Prostate gland (tissue), 2 donors: ENCODE measurements around the gene UCMA. TPM values are rescaled to one million over a fixed set of nuclear protein-coding genes. Genes with fewer than 3 reads are reported as not detected.

Experiments
- DNase-seq: peaks from one replicate; pipeline ENCODE4 v3.0.0-alpha.2; 2019; ENCODE audit warnings: low spot score
- H3K27ac ChIP-seq, 2 donors: fragments of 200-600 bp; sonication (generic); 2 replicates each; pipeline ENCODE4 v1.5.1; 2017 to 2019
- H3K27me3 ChIP-seq: fragments of 200-600 bp; sonication (generic); replicated peaks from 2 replicates; pipeline ENCODE4 v1.5.1; 2019; ENCODE audit not compliant: insufficient read depth
- H3K36me3 ChIP-seq, 2 donors: fragments of 200-600 bp; sonication (generic); 1 replicate in 1 of 2; 2 replicates in 1 of 2; pipeline versions ENCODE4 v1.5.1 to v1.8.1; 2017 to 2019
- H3K4me1 ChIP-seq: fragments of 200-600 bp; sonication (generic); replicated peaks from 2 replicates; pipeline ENCODE4 v1.5.1; 2019
- H3K4me3 ChIP-seq, 2 donors: fragments of 200-600 bp; sonication (generic); 2 replicates each; pipeline ENCODE4 v1.5.1; 2017 to 2019
- H3K9me3 ChIP-seq: fragments of 200-600 bp; sonication (generic); 2 replicates; pipeline ENCODE4 v1.5.1; 2017
- CTCF ChIP-seq, 4 experiments: fragments of 200-600 bp in 2 of 4; fragments of 450-650 bp in 2 of 4; sonication (generic) in 2 of 4; IDR thresholded peaks; 1 replicate in 3 of 4; 2 replicates in 1 of 4; pipeline ENCODE4 v1.5.1; 2016 to 2019; ENCODE audit warnings: antibody characterized with exemption in 4 of 4, mild to moderate bottlenecking in 2 of 4, moderate library complexity in 2 of 4
- POLR2A ChIP-seq: fragments of 450-650 bp; IDR thresholded peaks from one replicate; pipeline ENCODE4 v1.6.1; 2016; ENCODE audit warnings: antibody characterized with exemption, mild to moderate bottlenecking
- POLR2AphosphoS5 ChIP-seq: sonication (generic); formaldehyde crosslinking; IDR thresholded peaks from one replicate; pipeline ENCODE4 v1.6.1; 2017; ENCODE audit warnings: antibody characterized with exemption
- WGBS: methylation state at CpG from one replicate; pipeline ENCODE4 v1.1.5; 2018; 5-methylcytosine and 5-hydroxymethylcytosine counted together
- intact Hi-C: fragments of 100-400 bp; cut with DNase I; formaldehyde crosslinking; loops from one replicate; pipeline ENCODE4 v1.14.2; 2022
- total RNA-seq, 2 donors: library from RNA; depleted of rRNA; stranded (reverse); fragments of >200 nt; gene quantifications; one replicate each; pipeline ENCODE4 v1.1.0, GENCODE V29; 2016

UCMA gene
- total RNA-seq, 2 donors from 2014 or later, result not detected

GRCh38 chr10:13233358-13233757, 816 bp downstream of the UCMA start:
- Histone ChIP-seq H3K27ac (no peak overlapping the region), H3K9me3 (no peaks in the 10 kb centered on the region), H3K4me3 (no peak overlapping the region), H3K4me1 (no peaks in the 10 kb centered on the region), H3K36me3 (no peaks in the 10 kb centered on the region), H3K27me3 (peaks cover 2% of the 10 kb centered on the region)
- DNase-seq, result no peak
- intact Hi-C loops, result no loop called here
- TF ChIP-seq POLR2AphosphoS5 (no peak), POLR2A (no peak), CTCF (IDR thresholded peaks at IDR 0.05) (no peak)
- 61% methylated on average over 13 of the region's 14 CpGs for WGBS

DNA sequence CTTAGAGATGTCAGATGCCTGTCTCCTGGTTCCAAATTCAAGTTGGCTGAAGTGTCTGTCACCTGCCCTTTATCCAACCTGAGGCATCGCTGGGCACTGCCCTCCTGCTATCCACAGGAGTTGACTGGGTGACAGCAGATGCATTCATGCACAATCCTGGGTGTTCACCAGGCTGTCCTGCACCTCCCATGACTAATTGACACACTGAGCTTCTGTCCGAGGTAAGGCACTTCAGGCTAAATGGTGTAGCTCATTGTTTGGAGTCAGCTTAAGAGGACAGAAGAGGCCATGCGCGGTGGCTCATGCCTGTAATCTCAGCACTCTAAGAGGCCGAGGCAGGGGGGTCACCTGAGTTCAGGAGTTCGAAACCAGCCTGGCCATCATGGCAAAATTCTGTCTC, 2.4 kb downstream of the UCMA start:
- DNase-seq, result no peak
- 87% methylated on average over 6 of the region's 6 CpGs for WGBS
- Histone ChIP-seq H3K27me3 (peaks cover 2% of the 10 kb centered on the region), H3K27ac (no peak overlapping the region), H3K4me1 (no peaks in the 10 kb centered on the region), H3K36me3 (no peaks in the 10 kb centered on the region), H3K9me3 (no peaks in the 10 kb centered on the region), H3K4me3 (no peak overlapping the region)
- TF ChIP-seq CTCF (IDR thresholded peaks at IDR 0.05), result no peak
- TF ChIP-seq POLR2A, result no peak
- TF ChIP-seq POLR2AphosphoS5, result no peak
- intact Hi-C loops, result no loop called here

DNA sequence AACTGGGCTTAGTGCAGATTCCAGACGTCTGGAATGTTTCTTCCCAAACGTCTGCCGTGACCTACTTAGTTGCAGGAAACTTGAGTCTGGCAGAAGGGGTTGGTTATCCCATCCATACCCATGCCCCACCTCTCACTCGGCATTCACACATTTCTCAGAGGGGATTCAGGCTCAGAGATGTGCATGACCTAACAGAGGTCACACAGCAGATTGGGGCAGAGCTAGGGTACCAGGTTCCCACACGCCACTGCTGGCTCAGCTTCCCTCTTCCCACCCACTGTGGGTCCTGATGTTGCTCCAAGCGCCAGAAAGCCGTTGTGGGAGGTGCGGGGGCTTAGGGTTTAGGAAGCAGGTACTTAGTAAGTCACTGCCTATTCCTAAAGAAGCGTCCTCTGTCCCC, 3.0 kb downstream of the UCMA start:
- intact Hi-C loops, result no loop called here
- Histone ChIP-seq H3K4me1 (no peaks in the 10 kb centered on the region), H3K27me3 (peaks cover 2% of the 10 kb centered on the region), H3K36me3 (no peaks in the 10 kb centered on the region), H3K9me3 (no peaks in the 10 kb centered on the region), H3K4me3 (no peak overlapping the region), H3K27ac (no peak overlapping the region)
- WGBS, result 57% methylated on average over 9 of the region's 9 CpGs
- DNase-seq, result no peak
- TF ChIP-seq POLR2AphosphoS5, result no peak
- TF ChIP-seq CTCF (IDR thresholded peaks at IDR 0.05), result no peak

DNA sequence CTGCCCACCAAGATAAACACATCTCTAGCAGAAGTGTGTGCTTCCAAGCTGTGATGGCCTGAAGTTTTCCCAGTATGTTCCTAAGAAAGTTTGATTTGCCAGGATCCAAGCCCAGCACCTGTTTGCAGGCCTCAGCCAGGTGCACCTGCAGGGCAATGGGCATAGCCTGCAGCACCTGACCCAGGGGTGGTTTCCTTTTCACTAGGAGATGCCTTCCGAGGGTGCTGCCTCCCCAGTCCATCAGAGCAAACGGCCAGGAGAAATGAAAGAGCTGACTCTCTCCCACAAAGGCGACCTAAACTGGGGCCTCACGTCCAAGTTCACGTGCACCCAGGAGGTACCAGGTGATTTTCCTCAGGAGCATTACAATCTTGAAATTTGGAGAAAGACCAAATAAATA, 7.1 kb downstream of the UCMA start:
- no peak overlapping the region for H3K27ac ChIP-seq
- no peaks in the 10 kb centered on the region for H3K9me3 ChIP-seq
- no peaks in the 10 kb centered on the region for H3K36me3 ChIP-seq
- H3K27me3 ChIP-seq, result no peaks in the 10 kb centered on the region
- no peak for TF ChIP-seq POLR2A
- TF ChIP-seq CTCF (IDR thresholded peaks at IDR 0.05), result no peak
- no peak for TF ChIP-seq POLR2AphosphoS5
- DNase-seq, result no peak
- intact Hi-C loops, result no loop called here
- WGBS, result 93% methylated on average over 5 of the region's 5 CpGs
- no peaks in the 10 kb centered on the region for H3K4me1 ChIP-seq
- no peak overlapping the region for H3K4me3 ChIP-seq

DNA sequence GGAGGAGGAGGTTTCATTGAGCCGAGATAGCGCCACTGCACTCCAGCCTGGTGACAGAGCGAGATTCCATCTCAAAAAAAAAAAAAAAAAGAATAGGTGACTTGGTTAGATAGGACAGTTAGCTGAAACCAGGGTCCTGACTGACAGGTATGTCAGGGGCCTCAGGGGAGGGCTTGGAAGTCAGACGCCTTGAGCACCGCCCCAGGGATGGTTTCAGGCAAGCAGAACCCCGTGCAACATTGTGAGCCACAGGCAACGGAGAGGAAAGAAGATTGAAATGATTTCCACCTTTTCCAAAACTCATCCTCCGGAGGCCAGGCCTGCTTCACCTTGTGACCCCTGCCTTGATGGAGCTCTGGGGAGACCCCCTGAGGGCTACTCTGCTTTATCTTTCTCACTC, 8.6 kb downstream of the UCMA start:
- DNase-seq, result no peak
- no peaks in the 10 kb centered on the region for H3K36me3 ChIP-seq

More for the DNA sequence above, 8.6 kb downstream of the UCMA start:
- intact Hi-C loops, result no loop called here
- no peaks in the 10 kb centered on the region for H3K27me3 ChIP-seq
- no peaks in the 10 kb centered on the region for H3K4me1 ChIP-seq
- TF ChIP-seq POLR2AphosphoS5 (no peak), CTCF (IDR thresholded peaks at IDR 0.05) (no peak), POLR2A (no peak)
- H3K9me3 ChIP-seq, result no peaks in the 10 kb centered on the region
- 91% methylated on average over 8 of the region's 8 CpGs for WGBS
- no peak overlapping the region for H3K27ac ChIP-seq
- no peak overlapping the region for H3K4me3 ChIP-seq
